GM10266 (cell line): ENCODE data around the gene PSPH.

Experiments
- DNase-seq: peaks from one replicate; pipeline ENCODE4 v3.0.0; 2012; ENCODE audit errors: extremely low spot score
- CTCF ChIP-seq: IDR thresholded peaks from 2 replicates; pipeline ENCODE4 v1.5.1; 2012; ENCODE audit warnings: mild to moderate bottlenecking, low read depth; ENCODE audit not compliant: control insufficient read depth, insufficient read depth; ENCODE audit errors: missing control alignments

The PSPH gene

GRCh38 chr7:55980266-55980665 lies 71.0 kb downstream of the PSPH start:
- DNase-seq, result no peak
- TF ChIP-seq CTCF, result no peak

DNA sequence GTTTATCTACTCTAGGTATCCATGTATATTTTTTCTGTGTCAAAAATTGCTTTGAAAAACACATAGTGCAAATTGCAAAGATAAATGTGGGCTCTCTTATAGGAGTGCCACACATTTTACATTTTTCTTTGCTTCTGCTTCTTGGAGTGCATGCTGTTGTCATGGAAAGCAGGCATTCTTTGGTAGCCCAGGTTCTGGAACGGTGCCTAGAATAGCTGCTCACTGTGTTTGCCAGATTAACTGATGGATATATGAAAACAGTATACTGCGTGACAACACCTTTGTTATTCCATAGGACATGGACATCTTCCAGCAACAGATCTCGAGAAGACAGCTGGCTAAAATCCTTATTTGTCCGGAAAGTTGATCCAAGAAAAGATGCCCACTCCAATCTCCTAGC lies 73.4 kb downstream of the PSPH start:
- no peak for DNase-seq
- no peak for TF ChIP-seq CTCF

DNA sequence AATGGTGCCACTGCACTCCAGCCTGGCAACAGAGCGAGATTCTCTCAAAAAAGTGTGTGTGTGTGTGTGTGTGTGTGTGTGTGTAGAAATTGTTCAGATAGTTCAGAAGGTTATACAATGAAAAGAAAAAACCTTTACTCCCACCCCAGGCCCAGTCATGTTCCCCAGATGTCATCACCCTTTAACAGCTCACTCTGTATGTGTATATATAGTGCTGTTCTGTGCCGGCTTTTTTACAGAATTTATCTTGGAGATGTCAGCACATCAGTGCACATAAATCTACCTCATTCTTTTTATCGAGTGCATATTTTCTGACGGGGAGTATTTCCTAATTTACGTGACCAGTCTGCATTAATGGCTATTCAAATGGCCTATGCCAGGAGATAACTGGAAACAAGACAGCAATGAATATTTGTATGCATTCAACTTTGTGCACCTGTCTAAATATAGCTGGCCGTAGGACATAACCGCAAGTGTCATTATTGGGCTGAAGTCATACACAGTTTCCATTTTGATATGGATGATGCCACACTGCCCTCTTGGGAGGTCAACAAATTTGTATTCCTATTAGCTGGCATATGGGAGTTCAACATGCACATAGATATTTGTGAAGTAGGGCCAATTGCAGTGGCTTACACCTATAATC lies 75.1 kb downstream of the PSPH start:
- TF ChIP-seq CTCF, result no peak
- no peak for DNase-seq

GRCh38 chr7:55973747-55974250 lies 77.4 kb downstream of the PSPH start:
- no peak for TF ChIP-seq CTCF
- no peak for DNase-seq

GRCh38 chr7:55970978-55971377 lies 80.3 kb downstream of the PSPH start:
- DNase-seq, result no peak
- no peak for TF ChIP-seq CTCF

- TF ChIP-seq CTCF, result no peak
- DNase-seq, result no peak
Observed at GRCh38 chr7:55970561-55970960, 80.7 kb downstream of the PSPH start.

DNA sequence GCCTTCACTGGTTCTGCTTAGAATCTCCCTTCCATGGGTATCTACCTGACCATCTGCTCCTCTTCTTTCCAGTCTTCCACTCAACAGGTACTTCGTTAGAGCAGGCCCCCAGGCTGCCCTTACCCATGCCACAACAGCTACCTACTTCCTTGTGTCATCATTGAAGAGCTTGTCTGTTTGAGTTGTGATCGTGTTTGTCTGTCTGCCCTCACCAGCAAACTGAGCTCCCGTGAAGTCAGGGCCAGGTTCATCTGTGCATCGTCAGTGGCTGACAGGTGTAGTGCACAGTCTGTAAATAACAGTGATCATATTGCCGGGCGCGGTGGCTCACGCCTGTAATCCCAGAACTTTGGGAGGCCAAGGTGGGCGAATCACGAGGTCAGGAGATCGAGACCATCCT lies 81.9 kb downstream of the PSPH start:
- no peak for TF ChIP-seq CTCF

More for the DNA sequence above, 81.9 kb downstream of the PSPH start:
- no peak for DNase-seq
